Measurements from ENCODE around the gene CASD1.

The CASD1 gene

GRCh38 chr7:94513565-94513860, 3.9 kb downstream of the CASD1 start:
- no peak for DNase-seq (ENCODE audit: low read depth)

- no peak for DNase-seq (ENCODE audit: low read depth)
Measured at GRCh38 chr7:94514140-94514889, 4.7 kb downstream of the CASD1 start.

GRCh38 chr7:94514917-94515316, 5.3 kb downstream of the CASD1 start:
- no peak for DNase-seq (ENCODE audit: low read depth)

- DNase-seq (ENCODE audit: low read depth): no peak
Measured at GRCh38 chr7:94525923-94526322, 16.3 kb downstream of the CASD1 start.

GRCh38 chr7:94529516-94529915, 19.9 kb downstream of the CASD1 start:
- DNase-seq (ENCODE audit: low read depth): no peak

GRCh38 chr7:94530109-94530508, 20.5 kb downstream of the CASD1 start:
- no peak for DNase-seq (ENCODE audit: low read depth)

GRCh38 chr7:94532676-94533075, 23.1 kb downstream of the CASD1 start:
- DNase-seq (ENCODE audit: low read depth): no peak

- no peak for DNase-seq (ENCODE audit: low read depth)
Measured at GRCh38 chr7:94540428-94540827, 30.8 kb downstream of the CASD1 start.

- no peak for DNase-seq (ENCODE audit: low read depth)
Measured at GRCh38 chr7:94547126-94547525, 37.5 kb downstream of the CASD1 start.

- no peak for DNase-seq (ENCODE audit: low read depth)
Measured at GRCh38 chr7:94556028-94556427, 46.4 kb downstream of the CASD1 start.

- no peak for DNase-seq (ENCODE audit: low read depth)
Measured at GRCh38 chr7:94557215-94557614, 47.6 kb downstream of the CASD1 start.

GRCh38 chr7:94559972-94560371, 50.4 kb downstream of the CASD1 start:
- no peak for DNase-seq (ENCODE audit: low read depth)

GRCh38 chr7:94561841-94562514, 52.4 kb downstream of the CASD1 start:
- DNase-seq (ENCODE audit: low read depth): no peak

GRCh38 chr7:94562525-94562924, 52.9 kb downstream of the CASD1 start:
- DNase-seq (ENCODE audit: low read depth): no peak

- DNase-seq (ENCODE audit: low read depth): no peak
Measured at GRCh38 chr7:94565247-94565894, 55.8 kb downstream of the CASD1 start.

- no peak for DNase-seq (ENCODE audit: low read depth)
Measured at GRCh38 chr7:94567396-94567795, 57.8 kb downstream of the CASD1 start.

GRCh38 chr7:94571816-94572215, 62.2 kb downstream of the CASD1 start:
- DNase-seq (ENCODE audit: low read depth): no peak

- DNase-seq (ENCODE audit: low read depth): no peak
Measured at GRCh38 chr7:94575646-94576045, 66.0 kb downstream of the CASD1 start.

- DNase-seq (ENCODE audit: low read depth): no peak
Measured at GRCh38 chr7:94576316-94576715, 66.7 kb downstream of the CASD1 start.

GRCh38 chr7:94577357-94577756, 67.7 kb downstream of the CASD1 start:
- no peak for DNase-seq (ENCODE audit: low read depth)

GRCh38 chr7:94578614-94579013, 69.0 kb downstream of the CASD1 start:
- DNase-seq (ENCODE audit: low read depth): no peak

- DNase-seq (ENCODE audit: low read depth): no peak
Measured at GRCh38 chr7:94579470-94579869, 69.9 kb downstream of the CASD1 start.

GRCh38 chr7:94580601-94581000, 71.0 kb downstream of the CASD1 start:
- no peak for DNase-seq (ENCODE audit: low read depth)

- no peak for DNase-seq (ENCODE audit: low read depth)
Measured at GRCh38 chr7:94584113-94584512, 74.5 kb downstream of the CASD1 start.

Data from activated T-cell treated with anti-CD3 and anti-CD28 coated beads for 24 hours (primary cell).